Amniotic epithelial cell (primary cell): Measurements from ENCODE around the gene RAPGEF5.

Experiments
- DNase-seq: peaks from one replicate; pipeline ENCODE4 v3.0.0-alpha.2; 2010; ENCODE audit warnings: low read depth

RAPGEF5 gene

DNA sequence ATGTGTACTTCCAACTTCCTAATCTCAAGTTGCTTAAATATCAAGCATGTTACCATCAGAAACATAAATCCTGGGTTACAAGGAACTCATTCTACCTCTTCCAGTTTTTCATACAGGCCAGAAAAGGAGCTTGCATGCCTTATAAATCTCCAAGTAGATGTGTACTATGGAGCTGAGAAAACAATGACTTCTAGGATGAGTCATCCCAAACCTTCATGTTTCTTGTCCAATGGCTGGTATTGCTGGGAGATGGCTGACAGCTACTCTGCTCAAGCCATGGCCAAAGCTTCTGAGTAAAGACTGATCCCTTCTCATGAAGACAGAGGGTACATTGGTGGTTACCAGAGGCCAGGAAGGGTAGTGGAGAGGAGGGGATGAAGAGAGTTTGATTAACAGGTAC lies 8.6 kb downstream of the RAPGEF5 start:
- DNase-seq, result peak; percentile 3

GRCh38 chr7:22346383-22347107 lies 10.4 kb downstream of the RAPGEF5 start:
- no peak for DNase-seq

DNA sequence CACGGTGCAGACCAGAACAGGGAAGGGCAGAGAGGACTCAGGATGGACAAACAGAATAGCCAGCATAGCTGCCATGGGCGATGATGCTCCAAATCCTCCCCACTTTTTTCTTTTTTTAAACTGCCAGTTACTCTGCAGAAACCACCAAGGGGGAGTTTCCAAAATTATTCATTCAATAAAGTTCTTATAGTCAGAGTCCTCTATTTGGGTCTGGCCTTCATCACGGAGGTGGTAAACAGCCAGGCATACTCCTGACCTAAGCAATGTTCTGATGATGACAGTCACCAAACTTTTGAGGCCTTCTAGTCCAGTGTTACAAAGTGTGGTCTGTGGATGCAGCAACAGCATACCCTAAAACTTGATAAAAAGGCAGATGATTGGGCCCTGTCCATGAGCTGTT lies 12.3 kb downstream of the RAPGEF5 start:
- DNase-seq, result no peak

DNA sequence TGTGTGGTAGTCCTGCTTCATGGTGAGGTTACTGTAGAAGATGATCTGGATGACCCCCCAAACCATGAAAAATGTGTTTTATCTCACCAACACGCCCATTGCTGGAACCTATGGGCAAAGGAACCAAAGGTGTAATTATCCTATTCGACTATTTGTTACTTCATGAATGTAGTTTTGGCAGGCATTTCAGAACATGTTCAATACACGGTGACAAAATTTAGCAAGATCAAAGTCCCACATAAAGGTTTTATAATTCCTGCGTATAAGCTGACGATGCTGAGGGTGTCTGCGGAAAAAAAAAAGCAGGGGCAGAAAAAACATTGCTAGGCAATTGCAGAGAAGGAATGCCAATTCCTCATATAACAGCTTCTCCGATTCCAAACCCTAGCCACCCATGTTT lies 13.3 kb downstream of the RAPGEF5 start:
- DNase-seq, result no peak

- DNase-seq, result no peak
Measured at GRCh38 chr7:22343071-22343470, 13.9 kb downstream of the RAPGEF5 start.

DNA sequence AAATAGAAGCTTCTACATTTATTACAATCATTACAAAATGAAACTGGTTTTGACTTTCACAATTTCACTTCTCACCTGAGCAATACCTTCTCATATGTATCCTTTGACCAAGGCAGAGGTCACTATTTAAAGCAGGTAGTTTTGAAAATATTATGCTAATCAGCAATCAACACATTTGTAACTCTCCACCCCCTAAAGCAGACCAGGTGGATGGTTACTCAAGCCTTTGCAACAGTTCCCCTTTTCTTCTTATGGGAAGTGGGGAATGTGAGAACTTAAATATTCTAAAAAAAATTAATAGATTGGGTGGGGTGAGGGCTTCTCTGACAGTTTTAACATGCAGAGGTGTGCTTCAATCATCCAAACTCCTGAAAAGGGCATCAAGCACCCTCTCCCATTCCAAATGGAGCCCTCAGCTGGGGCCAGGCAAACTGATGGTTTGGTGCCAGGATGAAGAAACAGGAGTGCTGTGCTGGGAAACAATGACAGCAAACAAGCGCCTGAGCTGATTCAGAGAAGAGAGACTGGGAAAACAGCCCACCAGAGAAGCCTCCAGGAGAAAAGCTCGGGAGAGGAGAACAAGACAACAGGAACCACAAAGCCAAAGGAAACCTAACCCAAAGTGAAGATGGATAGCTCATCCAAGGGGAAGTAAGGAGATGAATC lies 17.1 kb downstream of the RAPGEF5 start:
- DNase-seq, result no peak

DNA sequence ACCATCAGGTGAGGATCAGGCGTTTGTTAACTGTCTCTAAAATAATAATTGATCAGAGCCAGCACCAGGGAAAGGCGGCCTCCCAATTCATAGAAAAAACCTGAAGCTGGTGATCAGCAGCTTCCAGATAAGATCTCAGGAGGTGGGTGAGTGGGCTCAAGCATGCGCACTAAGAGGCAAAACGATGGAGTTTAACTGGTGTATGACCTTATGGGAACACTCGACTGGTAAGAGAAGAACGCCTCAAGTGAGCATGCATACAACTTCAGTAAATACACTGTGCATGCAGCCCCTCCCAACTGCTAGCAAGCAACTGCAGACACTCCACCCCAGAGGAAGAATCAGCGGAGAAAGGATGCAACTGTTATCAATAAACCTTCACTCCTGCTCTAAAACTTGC lies 18.1 kb downstream of the RAPGEF5 start:
- no peak for DNase-seq

DNA sequence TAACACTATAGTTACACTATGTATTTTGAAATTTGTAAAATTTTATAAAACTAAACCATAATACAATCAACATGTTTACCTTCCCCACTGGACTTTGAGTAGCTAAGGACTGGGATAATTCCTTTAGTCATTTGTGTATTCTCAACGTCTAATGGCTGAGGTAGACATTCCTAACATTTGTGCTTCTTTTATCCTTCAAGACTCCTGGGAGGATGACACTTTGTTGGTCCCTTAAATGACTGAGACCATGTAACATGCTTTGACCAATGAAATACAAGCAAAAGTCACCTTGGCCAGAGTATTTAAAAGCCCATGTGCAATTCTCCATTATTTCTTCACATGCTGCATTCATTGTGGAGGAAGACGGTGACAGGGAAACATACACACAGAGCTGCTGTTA lies 18.5 kb downstream of the RAPGEF5 start:
- DNase-seq, result no peak

GRCh38 chr7:22333680-22334141 lies 23.2 kb downstream of the RAPGEF5 start:
- no peak for DNase-seq

- DNase-seq, result no peak
Measured at GRCh38 chr7:22332461-22332870, 24.5 kb downstream of the RAPGEF5 start.

DNA sequence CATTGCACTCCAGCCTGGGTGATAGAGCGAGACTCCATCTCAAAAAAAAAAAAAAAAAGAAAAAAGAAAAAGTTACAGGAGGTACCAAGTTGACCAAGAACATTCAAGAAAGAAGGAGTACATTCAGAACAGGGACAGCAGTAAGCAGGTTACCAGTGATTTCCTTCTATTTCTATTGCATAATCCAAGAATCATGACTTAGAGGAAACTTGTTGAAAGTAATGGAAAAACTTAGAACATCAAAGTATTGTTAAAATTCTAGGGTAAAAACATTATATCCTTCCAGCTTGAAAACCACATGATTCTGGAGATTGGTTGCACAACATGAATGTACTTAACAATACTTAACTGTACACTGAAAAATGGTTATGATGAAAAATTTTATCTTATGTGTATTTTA lies 25.2 kb downstream of the RAPGEF5 start:
- DNase-seq, result no peak

DNA sequence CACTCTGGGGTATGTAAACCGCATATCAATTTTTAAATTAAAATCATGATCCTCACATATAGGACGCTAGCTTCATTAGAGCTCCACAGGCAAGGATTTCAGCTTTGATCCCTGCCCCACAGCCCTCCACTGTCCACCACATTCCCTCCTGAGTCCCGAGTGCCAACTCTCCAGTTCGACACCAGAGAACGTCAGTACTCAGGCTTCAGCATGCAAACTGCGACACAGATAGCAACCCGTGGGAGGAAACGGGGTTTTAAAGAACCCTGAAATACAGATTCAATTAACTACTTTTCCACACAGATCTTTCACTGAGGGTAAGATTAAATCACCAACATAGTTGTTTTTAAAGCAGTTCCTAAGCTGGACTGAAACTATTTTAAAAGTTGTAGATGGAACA lies 26.1 kb downstream of the RAPGEF5 start:
- no peak for DNase-seq

- DNase-seq, result no peak
Measured at GRCh38 chr7:22329816-22330524, 27.0 kb downstream of the RAPGEF5 start.

GRCh38 chr7:22326181-22326580 lies 30.8 kb downstream of the RAPGEF5 start:
- DNase-seq, result no peak

- no peak for DNase-seq
Measured at GRCh38 chr7:22325671-22326070, 31.3 kb downstream of the RAPGEF5 start.

DNA sequence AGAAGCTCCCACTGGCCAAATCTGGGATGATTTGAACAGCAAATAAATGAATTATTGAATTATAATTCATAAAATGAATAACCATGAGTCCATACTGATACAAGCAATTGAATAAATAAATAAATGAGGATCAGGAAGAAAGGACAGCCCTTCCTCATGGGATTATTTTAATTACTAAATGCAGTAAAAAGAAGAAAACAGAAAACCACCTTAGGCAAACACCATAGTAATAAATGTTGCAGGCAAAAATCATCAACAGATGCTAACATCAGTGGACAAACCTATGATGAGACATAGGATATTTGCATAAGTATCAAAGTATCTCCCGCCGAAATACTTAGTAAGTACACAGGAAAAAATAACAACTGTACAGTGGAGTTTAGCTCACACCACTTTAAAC lies 33.2 kb downstream of the RAPGEF5 start:
- DNase-seq, result no peak

DNA sequence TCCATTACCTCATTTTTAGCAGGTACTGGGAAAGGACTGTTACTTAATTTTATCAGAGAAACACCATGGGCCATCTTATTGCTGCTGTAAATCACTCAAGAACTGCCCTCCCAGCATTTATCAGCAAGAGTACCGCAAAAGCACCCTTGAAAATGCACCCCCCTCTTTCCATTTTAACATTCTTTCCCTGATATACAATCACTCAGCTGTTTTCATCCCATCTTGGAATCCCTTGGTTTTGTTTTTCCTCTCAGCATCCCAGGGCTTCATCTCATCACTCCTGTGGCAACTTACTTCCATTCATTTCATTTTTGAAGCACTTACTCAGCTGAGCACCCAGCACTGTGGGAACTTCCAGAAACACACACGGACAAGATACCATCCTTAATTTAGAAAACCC lies 36.5 kb downstream of the RAPGEF5 start:
- DNase-seq, result no peak

- no peak for DNase-seq
Measured at GRCh38 chr7:22319424-22320403, 37.2 kb downstream of the RAPGEF5 start.

- DNase-seq, result no peak
Measured at GRCh38 chr7:22318376-22318775, 38.6 kb downstream of the RAPGEF5 start.

DNA sequence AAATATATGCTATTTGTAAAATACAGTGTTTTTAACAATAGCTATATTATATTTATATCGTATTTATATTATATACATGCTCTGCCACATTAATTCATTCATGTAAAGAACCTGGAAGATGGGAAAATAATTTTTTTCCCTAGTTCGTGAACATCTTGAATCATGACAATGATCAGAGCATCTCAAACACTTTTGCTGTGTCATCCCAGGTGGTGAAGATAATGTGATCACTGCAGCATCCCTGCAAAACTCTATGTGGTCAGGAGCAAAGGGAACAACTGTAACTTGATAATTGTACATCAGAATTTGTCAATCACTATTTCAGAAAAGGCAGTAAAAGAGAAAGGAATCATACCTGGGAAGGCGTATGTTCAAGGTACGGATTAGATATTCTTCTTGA lies 39.3 kb downstream of the RAPGEF5 start:
- DNase-seq, result no peak

- DNase-seq, result no peak
Measured at GRCh38 chr7:22316914-22317313, 40.0 kb downstream of the RAPGEF5 start.

- no peak for DNase-seq
Measured at GRCh38 chr7:22307816-22308215, 49.1 kb downstream of the RAPGEF5 start.
